Endothelial cell of umbilical vein (primary cell): ENCODE measurements around the gene TTI1. TPM values are rescaled to one million over a fixed set of nuclear protein-coding genes. Genes with fewer than 3 reads are reported as not detected.

Experiments used
- BruUV-seq: library from RNA; stranded (reverse); fragments of 400-500 nt; replicated peaks from 2 replicates; lab custom pipeline; 2021; lab: Mats Ljungman, UMichigan
- CTCF ChIA-PET: fragments of 300-600, 350-600 bp; sonication (Branson Sonifier 250); formaldehyde crosslinking; loops from one replicate; lab custom pipeline; 2021; ENCODE audit warnings: antibody characterized with exemption, inconsistent platforms; lab: Charles Lee
- POLR2A ChIA-PET: fragments of 300-600, 350-600 bp; sonication (Branson Sonifier 250); formaldehyde crosslinking; loops from one replicate; lab custom pipeline; 2021; ENCODE audit warnings: antibody characterized with exemption, inconsistent platforms; lab: Charles Lee
- DNase-seq: peaks from one replicate; pipeline ENCODE4 v3.0.0-alpha.2; 2011; ENCODE audit warnings: low read depth, low spot score
- FAIRE-seq: peaks from 2 replicates; lab custom pipeline; 2011; peaks lifted over from hg19 to GRCh38; lab: Jason Lieb, UNC
- H2AFZ ChIP-seq: 2 replicates; pipeline ENCODE4 v1.6.0; 2012; ENCODE audit warnings: low read depth, low read length, control low read depth, inconsistent platforms
- H3K27ac ChIP-seq: 2 replicates; pipeline ENCODE4 v1.5.1; 2011; ENCODE audit warnings: low read depth, mild to moderate bottlenecking, control low read depth, low read length, moderate library complexity; ENCODE audit not compliant: insufficient read depth
- H3K27me3 ChIP-seq, 2 experiments: 2 replicates each; pipeline versions ENCODE4 v1.6.0 to v1.6.1; 2011; ENCODE audit warnings: low read length in 2 of 2, mixed read lengths in 1 of 2; ENCODE audit not compliant: control insufficient read depth in 2 of 2, insufficient read depth in 2 of 2
- H3K36me3 ChIP-seq, 2 experiments: 2 replicates in 1 of 2; 3 replicates in 1 of 2; pipeline ENCODE4 v1.5.1; 2011; ENCODE audit warnings: low read length in 2 of 2, mild to moderate bottlenecking in 1 of 2, moderate library complexity in 1 of 2; ENCODE audit not compliant: control insufficient read depth in 2 of 2, insufficient read depth in 2 of 2; ENCODE audit errors: extremely low read depth in 1 of 2
- H3K4me1 ChIP-seq: 3 replicates; pipeline ENCODE4 v1.5.1; 2011; ENCODE audit warnings: mild to moderate bottlenecking, low read length; ENCODE audit not compliant: control insufficient read depth, insufficient read depth; ENCODE audit errors: extremely low read depth
- H3K4me2 ChIP-seq: 2 replicates; pipeline ENCODE4 v1.6.1; 2011; ENCODE audit warnings: low read length, control low read depth, mixed read lengths; ENCODE audit not compliant: insufficient read depth
- H3K4me3 ChIP-seq, 3 experiments: fragments of 200-600 bp in 1 of 3; sonication (generic), shearing (Covaris generic) in 1 of 3; replicated peaks in 1 of 3; 2 replicates each; pipeline ENCODE4 v1.5.1; 2011 to 2016; ENCODE audit warnings: control low read depth in 3 of 3, low read length in 3 of 3, mild to moderate bottlenecking in 2 of 3, inconsistent platforms in 1 of 3, low read depth in 1 of 3, moderate library complexity in 1 of 3; ENCODE audit not compliant: insufficient read depth in 1 of 3
- H3K79me2 ChIP-seq: 2 replicates; pipeline ENCODE4 v1.6.0; 2012; ENCODE audit warnings: low read length, inconsistent platforms; ENCODE audit not compliant: control insufficient read depth, insufficient read depth
- H3K9ac ChIP-seq: replicated peaks from 2 replicates; pipeline ENCODE3; 2011; ENCODE audit warnings: low read length, control low read depth; ENCODE audit not compliant: insufficient read depth; ENCODE audit errors: extremely low read depth
- H3K9me1 ChIP-seq: replicated peaks from 3 replicates; pipeline ENCODE4 v1.6.0; 2011; ENCODE audit warnings: mild to moderate bottlenecking, low read length; ENCODE audit not compliant: control insufficient read depth, insufficient read depth; ENCODE audit errors: extremely low read depth
- H3K9me3 ChIP-seq: replicated peaks from 2 replicates; pipeline ENCODE4 v1.5.1; 2012; ENCODE audit warnings: low read length, inconsistent platforms; ENCODE audit not compliant: control insufficient read depth, insufficient read depth
- H4K20me1 ChIP-seq: replicated peaks from 2 replicates; pipeline ENCODE3; 2011; ENCODE audit warnings: mild to moderate bottlenecking, low read length; ENCODE audit not compliant: control insufficient read depth, insufficient read depth; ENCODE audit errors: extremely low read depth
- EZH2 ChIP-seq: IDR thresholded peaks from 2 replicates; pipeline ENCODE4 v1.6.1; 2012; ENCODE audit warnings: borderline replicate concordance, low read depth, mild to moderate bottlenecking, moderate library complexity, low read length, inconsistent platforms; ENCODE audit not compliant: severe bottlenecking
- POLR2A ChIP-seq: IDR thresholded peaks from 2 replicates; pipeline ENCODE4 v1.6.1; 2012; ENCODE audit warnings: low read depth, mild to moderate bottlenecking, control low read depth, low read length
- dilution Hi-C: fragments of 300-500 bp; cut with MboI; formaldehyde crosslinking; loops from one replicate; pipeline ENCODE4 v1.15.0; 2019; ENCODE audit warnings: low sequenced_read_pairs; ENCODE audit not compliant: extremely low pct_ligation_motif_present
- intact Hi-C: fragments of 100-400 bp; cut with micrococcal nuclease; formaldehyde crosslinking; loops from one replicate; pipeline ENCODE4 v1.10.0; 2022
- polyA plus RNA-seq, 4 experiments: library from polyadenylated mRNA; depleted of rRNA in 3 of 4; stranded (reverse) in 3 of 4; unstranded in 1 of 4; fragments of >200 nt; gene quantifications; 2 replicates each; pipeline versions ENCODE4 v1.2.1 to v1.2.3, GENCODE V29; 2011 to 2012; ENCODE audit warnings: missing spikeins in 1 of 4
- total RNA-seq: library from RNA; stranded (reverse); gene quantifications from 2 replicates; pipeline ENCODE4 v1.2.3, GENCODE V29; 2021
- TF ChIP-seq, protein P1 (sequence below): IDR thresholded peaks from 2 replicates; pipeline ENCODE4 v1.6.1; 2011; ENCODE audit not compliant: insufficient read depth, insufficient read length

TTI1 gene
- total and polyA plus RNA-seq, 2 donors (not counting 3 experiments of a cell fraction or from before 2014, with no cell fraction given) = 13.2 to 23.2 TPM

DNA sequence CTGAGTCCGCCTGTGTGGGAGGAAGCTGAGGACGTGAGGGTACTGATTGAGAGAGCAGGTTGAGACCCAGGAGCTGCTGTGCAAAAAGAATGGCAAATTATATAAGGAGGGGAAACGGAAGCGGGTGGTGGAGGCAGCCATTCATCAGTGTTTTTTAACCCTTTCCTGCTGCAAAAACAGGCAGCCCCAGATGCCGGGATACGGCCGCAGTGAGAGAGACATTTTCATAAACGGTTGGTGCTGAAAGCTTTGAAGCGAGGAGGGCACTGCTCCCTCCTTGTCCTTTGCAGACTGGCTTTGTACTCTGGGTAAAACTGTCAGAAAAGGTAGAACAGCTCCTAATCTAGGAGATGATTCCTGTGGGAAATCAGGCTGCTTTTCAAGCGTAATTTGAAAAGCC lies 56.4 kb downstream of the TTI1 start:
- intact Hi-C loops = no loop called here
- no peak overlapping the region for H3K4me3 ChIP-seq
- peak; percentile 53 for TF ChIP-seq EZH2
- TF ChIP-seq, protein P1, sequence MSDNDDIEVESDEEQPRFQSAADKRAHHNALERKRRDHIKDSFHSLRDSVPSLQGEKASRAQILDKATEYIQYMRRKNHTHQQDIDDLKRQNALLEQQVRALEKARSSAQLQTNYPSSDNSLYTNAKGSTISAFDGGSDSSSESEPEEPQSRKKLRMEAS = no peak
- H3K9me1 ChIP-seq = no peaks in the 10 kb centered on the region
- POLR2A ChIA-PET = no interaction called here
- no peaks in the 10 kb centered on the region for H3K36me3 ChIP-seq
- no peak overlapping the region for H2AFZ ChIP-seq
- H3K9ac ChIP-seq = no peak overlapping the region
- FAIRE-seq (no peak), DNase-seq (no peak)
- no peaks in the 10 kb centered on the region for H3K79me2 ChIP-seq
- H4K20me1 ChIP-seq = no peaks in the 10 kb centered on the region
- peaks cover 8 to 15% of the 10 kb centered on the region in 2 experiments for H3K27me3 ChIP-seq
- no peaks in the 10 kb centered on the region for H3K9me3 ChIP-seq
- dilution Hi-C loops = no loop called here
- H3K4me1 ChIP-seq = no peaks in the 10 kb centered on the region
- BruUV-seq = no TSS peak
- no peak overlapping the region for H3K4me2 ChIP-seq
- CTCF ChIA-PET = interaction anchor here (1.5 kb wide), 1 partner anchor 16 kb away, joined by 5 read pairs; no protein-coding TSS in a partner anchor
- H3K27ac ChIP-seq = no peak overlapping the region

DNA sequence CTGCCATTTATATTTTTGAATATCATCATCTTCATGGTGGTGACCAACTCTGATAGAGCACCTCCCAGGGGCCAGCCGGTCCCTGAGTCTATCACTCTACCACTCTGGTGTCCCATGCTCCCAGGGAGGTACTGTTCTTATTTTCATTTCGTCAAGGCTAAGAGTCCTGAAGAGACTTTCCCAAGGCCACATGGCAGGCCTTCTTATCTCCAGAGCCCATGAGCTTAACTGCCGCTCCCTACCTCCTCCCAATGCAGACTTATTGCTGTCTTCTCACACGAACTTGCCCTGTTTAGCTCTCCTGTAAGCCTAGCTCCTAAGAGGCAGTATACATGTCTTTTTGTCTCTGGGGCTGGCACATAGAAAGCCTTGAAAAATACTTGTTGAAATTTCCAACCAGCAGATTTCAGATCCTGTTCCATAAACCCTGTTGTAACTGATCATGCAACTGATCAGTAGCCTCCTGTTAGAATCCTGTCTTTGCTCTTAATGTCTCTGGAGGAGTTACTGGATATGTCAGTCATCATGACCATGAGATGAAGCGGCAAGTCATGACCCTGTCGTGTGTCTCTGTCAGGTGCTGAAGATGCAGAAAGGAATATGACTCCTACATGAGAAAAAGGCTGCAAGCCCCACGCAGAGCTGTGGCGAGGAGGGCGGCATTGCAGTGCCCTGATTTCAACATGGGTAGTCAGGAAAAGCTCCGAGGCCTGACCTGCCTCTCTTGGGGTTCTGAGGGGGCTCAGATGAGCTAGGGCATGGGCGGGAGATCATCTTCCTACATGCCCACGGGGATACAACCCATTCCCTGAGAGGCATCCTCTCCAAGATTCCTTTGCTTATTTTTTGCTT lies 60.0 kb downstream of the TTI1 start:
- CTCF ChIA-PET = no interaction called here
- no peak for FAIRE-seq

More for the DNA sequence above, 60.0 kb downstream of the TTI1 start:
- dilution Hi-C loops (no loop called here), intact Hi-C loops (no loop called here)
- Histone ChIP-seq H3K4me2 (no peak overlapping the region), H3K9ac (no peak overlapping the region), H3K79me2 (no peaks in the 10 kb centered on the region), H3K9me3 (no peaks in the 10 kb centered on the region), H3K27me3 (peaks cover 14 to 15% of the 10 kb centered on the region in 2 experiments), H3K9me1 (no peaks in the 10 kb centered on the region), H3K36me3 (no peaks in the 10 kb centered on the region), H2AFZ (no peak overlapping the region), H3K4me1 (no peaks in the 10 kb centered on the region), H3K4me3 (no peak overlapping the region), H4K20me1 (no peaks in the 10 kb centered on the region), H3K27ac (no peak overlapping the region)
- DNase-seq = no peak
- BruUV-seq = no TSS peak
- POLR2A ChIA-PET = no interaction called here
- no peak for TF ChIP-seq POLR2A
